ENCODE results near the gene PHTF2.

- TF ChIP-seq CTCF (IDR thresholded peaks at IDR 0.05) (no peak), RCOR1 (IDR thresholded peaks at IDR 0.05; ENCODE audit: low read length) (no peak), MXI1 (IDR thresholded peaks at IDR 0.05; ENCODE audit: low read depth, low read length) (no peak), RAD21 (IDR thresholded peaks at IDR 0.05; ENCODE audit: low read length) (no peak), FOXM1 (IDR thresholded peaks at IDR 0.05; ENCODE audit: low read depth) (no peak)
Measured at GRCh38 chr7:77879272-77879671, 80.7 kb downstream of the PHTF2 start.
